Measurements from ENCODE around the gene KLK13. TPM values are rescaled to one million over a fixed set of nuclear protein-coding genes. Genes with fewer than 3 reads are reported as not detected.

The KLK13 gene
- total RNA-seq, 2 donors from 2014 or later: not detected

GRCh38 chr19:51031880-51032225 lies 33.0 kb downstream of the KLK13 start:
- TF ChIP-seq, protein P1, sequence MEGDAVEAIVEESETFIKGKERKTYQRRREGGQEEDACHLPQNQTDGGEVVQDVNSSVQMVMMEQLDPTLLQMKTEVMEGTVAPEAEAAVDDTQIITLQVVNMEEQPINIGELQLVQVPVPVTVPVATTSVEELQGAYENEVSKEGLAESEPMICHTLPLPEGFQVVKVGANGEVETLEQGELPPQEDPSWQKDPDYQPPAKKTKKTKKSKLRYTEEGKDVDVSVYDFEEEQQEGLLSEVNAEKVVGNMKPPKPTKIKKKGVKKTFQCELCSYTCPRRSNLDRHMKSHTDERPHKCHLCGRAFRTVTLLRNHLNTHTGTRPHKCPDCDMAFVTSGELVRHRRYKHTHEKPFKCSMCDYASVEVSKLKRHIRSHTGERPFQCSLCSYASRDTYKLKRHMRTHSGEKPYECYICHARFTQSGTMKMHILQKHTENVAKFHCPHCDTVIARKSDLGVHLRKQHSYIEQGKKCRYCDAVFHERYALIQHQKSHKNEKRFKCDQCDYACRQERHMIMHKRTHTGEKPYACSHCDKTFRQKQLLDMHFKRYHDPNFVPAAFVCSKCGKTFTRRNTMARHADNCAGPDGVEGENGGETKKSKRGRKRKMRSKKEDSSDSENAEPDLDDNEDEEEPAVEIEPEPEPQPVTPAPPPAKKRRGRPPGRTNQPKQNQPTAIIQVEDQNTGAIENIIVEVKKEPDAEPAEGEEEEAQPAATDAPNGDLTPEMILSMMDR (IDR thresholded peaks at IDR 0.05): no peak
- Histone ChIP-seq H3K36me3 (no peaks in the 10 kb centered on the region), H3K9me3 (no peaks in the 10 kb centered on the region), H3K27ac (no peak overlapping the region), H3K4me3 (no peak overlapping the region), H3K4me1 (no peaks in the 10 kb centered on the region), H3K27me3 (no peaks in the 10 kb centered on the region)
- DNase-seq (ENCODE audit: low spot score): no peak

GRCh38 chr19:51031220-51031879 lies 33.5 kb downstream of the KLK13 start:
- Histone ChIP-seq H3K27ac (no peak overlapping the region), H3K4me3 (no peak overlapping the region), H3K27me3 (no peaks in the 10 kb centered on the region), H3K4me1 (no peaks in the 10 kb centered on the region), H3K9me3 (no peaks in the 10 kb centered on the region), H3K36me3 (no peaks in the 10 kb centered on the region)
- TF ChIP-seq, protein P1 (IDR thresholded peaks at IDR 0.05): no peak
- DNase-seq (ENCODE audit: low spot score): no peak

DNA sequence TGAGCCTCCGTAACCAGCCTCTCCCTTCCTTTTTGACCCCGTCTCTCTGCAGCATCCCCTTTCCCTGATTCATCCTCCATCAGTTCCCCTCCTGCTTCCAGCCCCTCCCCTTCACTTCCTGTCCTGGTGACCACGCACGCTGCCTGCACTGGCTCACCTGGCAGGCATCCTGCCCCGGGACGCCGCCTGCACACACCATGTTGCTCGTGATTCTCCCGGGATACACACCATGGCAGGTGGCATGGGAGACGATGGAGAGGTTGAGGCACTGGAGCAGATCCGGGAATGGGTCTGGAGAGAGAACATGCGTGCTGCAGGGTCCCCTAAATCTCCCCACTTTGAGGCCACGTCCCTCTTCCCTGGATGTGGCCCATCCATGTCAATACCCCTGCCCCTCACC lies 34.3 kb downstream of the KLK13 start:
- Histone ChIP-seq H3K36me3 (no peaks in the 10 kb centered on the region), H3K27me3 (no peaks in the 10 kb centered on the region), H3K9me3 (no peaks in the 10 kb centered on the region), H3K4me1 (no peaks in the 10 kb centered on the region), H3K27ac (no peak overlapping the region), H3K4me3 (no peak overlapping the region)
- DNase-seq (ENCODE audit: low spot score): no peak
- TF ChIP-seq, protein P1 (IDR thresholded peaks at IDR 0.05): no peak

- H3K27ac ChIP-seq: no peak overlapping the region
- no peaks in the 10 kb centered on the region for H3K36me3 ChIP-seq
- H3K4me3 ChIP-seq: no peak overlapping the region
- no peak for DNase-seq (ENCODE audit: low spot score)
- H3K27me3 ChIP-seq: no peaks in the 10 kb centered on the region
- TF ChIP-seq, protein P1 (IDR thresholded peaks at IDR 0.05): no peak
- no peaks in the 10 kb centered on the region for H3K9me3 ChIP-seq
- H3K4me1 ChIP-seq: no peaks in the 10 kb centered on the region
Measured at GRCh38 chr19:51029718-51030117, 35.2 kb downstream of the KLK13 start.

GRCh38 chr19:51027873-51028272 lies 37.0 kb downstream of the KLK13 start:
- Histone ChIP-seq H3K4me3 (no peak overlapping the region), H3K9me3 (no peaks in the 10 kb centered on the region), H3K27me3 (no peaks in the 10 kb centered on the region), H3K27ac (no peak overlapping the region), H3K4me1 (no peaks in the 10 kb centered on the region), H3K36me3 (no peaks in the 10 kb centered on the region)
- TF ChIP-seq, protein P1 (IDR thresholded peaks at IDR 0.05): no peak
- no peak for DNase-seq (ENCODE audit: low spot score)
